Left colon (tissue), 2 donors: ENCODE results near the gene RAMP1. TPM values are rescaled to one million over a fixed set of nuclear protein-coding genes. Genes with fewer than 3 reads are reported as not detected.
"Not testable (repeated sequence)": the region's sequence is repeated elsewhere in the genome, so short reads cannot be mapped to it uniquely, and the experiment has no call there.

Source experiments
- ATAC-seq: fragments of 200-7000 bp; cut with Tn5 transposase; one replicate; pipeline ENCODE4 v1.9.1; 2020; ENCODE audit warnings: mild to moderate bottlenecking, moderate library complexity
- DNase-seq, 2 donors: peaks; one replicate each; pipeline ENCODE4 v3.0.0-alpha.2; 2020
- intact Hi-C, 2 donors: fragments of 100-400 bp; cut with DNase I in 1 of 2; cut with micrococcal nuclease in 1 of 2; formaldehyde crosslinking; loops; one replicate each; pipeline versions ENCODE4 v1.11.2 to v1.14.0; 2022; cut with DNase I, micrococcal nuclease
- long read RNA-seq: library from polyadenylated mRNA; unstranded; transcript quantifications from one replicate; pipeline ENCODE4 v2.0.0, GENCODE V29; 2021
- total RNA-seq, 2 donors: library from RNA; stranded (reverse); fragmentation: NEBNext Ultra II Directional; extraction: Animal tissue kit (Norgen Biotek cat#: 25700); gene quantifications; one replicate each; pipeline ENCODE4 v1.2.1, GENCODE V29; 2021
- donor health status: DM: no; HTN: no; CAD: no.
- donor health status: DM: yes; HTN: yes; CAD: no.

Gene RAMP1
- 10 to 100 TPM in 1 of 2 donors, 1 to 10 TPM in 1; 1.8 to 24.8 TPM for total RNA-seq
- long read RNA-seq, result 0 reads

- intact Hi-C loops, result loop anchor here in 1 of 2 donors (10.0 kb wide), 1 partner anchor 405 kb away; no protein-coding TSS in a partner anchor
- ATAC-seq (peak; percentile 28), DNase-seq (peak in 1 of 2 donors; percentile 30)
Measured at GRCh38 chr2:237859533-237860272, at the start of gene RAMP1. Gene RAMP1, plus strand, starts transcription at chr2:237859623. Its CDS starts 53 bp downstream, at chr2:237859676.

DNA sequence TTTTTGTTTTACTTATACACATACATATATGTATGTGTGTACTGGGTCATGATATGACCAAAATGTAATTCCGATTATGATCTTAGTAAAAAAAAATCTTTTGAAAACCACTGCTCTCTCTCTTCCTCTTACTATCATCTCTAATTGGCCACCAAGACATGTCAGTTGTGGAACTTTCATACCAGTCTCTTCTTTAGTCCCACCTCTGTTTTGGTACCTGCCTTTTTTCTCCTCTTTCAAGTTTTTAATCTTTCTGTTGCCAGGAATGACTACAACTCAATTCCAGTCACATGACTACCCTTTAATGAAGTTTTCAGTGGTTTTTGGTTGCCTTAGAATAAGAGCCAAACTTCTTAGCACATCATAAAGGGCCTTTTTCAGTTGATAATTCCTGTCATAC is 43.8 kb upstream of the RAMP1 start:
- intact Hi-C loops, result no loop called here
- DNase-seq, result no peak
- ATAC-seq, result no peak

GRCh38 chr2:237816531-237816930 is 42.9 kb upstream of the RAMP1 start:
- intact Hi-C loops, result no loop called here
- ATAC-seq, result no peak

GRCh38 chr2:237818066-237818473 is 41.4 kb upstream of the RAMP1 start:
- intact Hi-C loops, result no loop called here
- ATAC-seq, result no peak
- DNase-seq, result no peak

More at GRCh38 chr2:237816531-237816930, 42.9 kb upstream of the RAMP1 start:
- no peak for DNase-seq

- no peak for ATAC-seq
- intact Hi-C loops, result no loop called here
Measured at GRCh38 chr2:237819231-237819630, 40.2 kb upstream of the RAMP1 start.

GRCh38 chr2:237820421-237820820 is 39.0 kb upstream of the RAMP1 start:
- intact Hi-C loops, result no loop called here
- ATAC-seq (no peak), DNase-seq (no peak)

More at GRCh38 chr2:237819231-237819630, 40.2 kb upstream of the RAMP1 start:
- DNase-seq, result no peak

- intact Hi-C loops, result no loop called here
- ATAC-seq (no peak), DNase-seq (no peak)
Measured at GRCh38 chr2:237823544-237823943, 35.9 kb upstream of the RAMP1 start.

- no peak for DNase-seq
- intact Hi-C loops, result no loop called here
- ATAC-seq, result no peak
Measured at GRCh38 chr2:237824085-237824484, 35.3 kb upstream of the RAMP1 start.

DNA sequence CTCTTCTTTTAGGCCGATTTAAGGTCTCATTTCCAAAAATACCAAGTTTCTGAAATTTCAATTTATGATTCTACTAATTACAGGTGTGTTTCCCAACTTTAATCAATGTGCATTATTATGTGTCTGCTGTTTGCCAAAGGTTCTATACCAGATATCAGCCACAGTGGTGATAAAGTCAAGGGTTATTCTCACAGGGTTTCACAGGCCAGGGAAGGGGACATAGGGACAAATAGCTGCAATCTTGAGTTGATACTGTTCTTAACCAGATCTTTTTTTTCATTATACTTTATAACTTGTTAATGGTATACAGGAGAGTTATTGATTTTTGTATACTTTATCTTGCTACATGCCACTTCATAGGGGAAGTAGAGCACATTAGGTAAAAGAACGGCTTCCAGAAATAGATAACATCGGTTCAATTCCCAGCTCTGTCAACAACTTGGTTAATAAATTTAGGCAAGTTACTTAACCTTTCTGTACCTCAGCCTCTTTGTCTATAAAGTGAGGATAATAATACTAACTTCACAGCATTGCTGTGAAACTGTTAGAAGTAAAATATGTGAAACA is 31.9 kb upstream of the RAMP1 start:
- no peak for ATAC-seq
- no peak for DNase-seq
- intact Hi-C loops, result no loop called here

GRCh38 chr2:237830522-237830921 is 28.9 kb upstream of the RAMP1 start:
- DNase-seq (no peak), ATAC-seq (no peak)
- intact Hi-C loops, result no loop called here

- no peak for ATAC-seq
- intact Hi-C loops, result no loop called here
- DNase-seq, result no peak
Measured at GRCh38 chr2:237833546-237833945, 25.9 kb upstream of the RAMP1 start.

GRCh38 chr2:237835372-237835771 is 24.1 kb upstream of the RAMP1 start:
- ATAC-seq (no peak), DNase-seq (no peak)
- intact Hi-C loops, result no loop called here

DNA sequence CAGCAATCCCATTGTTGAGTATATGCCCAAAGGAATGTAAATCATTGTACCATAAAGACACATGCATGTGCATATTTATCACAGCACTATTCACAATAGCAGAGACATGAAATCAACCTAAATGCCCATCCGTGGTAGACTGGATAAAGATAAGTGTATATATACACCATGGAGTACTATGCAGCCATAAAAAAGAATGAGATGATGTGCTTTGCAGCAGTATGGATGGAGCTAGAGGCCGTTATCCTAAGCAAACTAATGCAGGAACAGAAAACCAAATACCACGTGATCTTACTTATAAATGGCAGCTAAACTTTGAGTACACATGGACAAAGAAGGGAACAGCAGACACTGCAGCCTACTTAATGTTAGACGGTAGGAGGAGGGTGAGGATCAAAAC is 18.4 kb upstream of the RAMP1 start:
- intact Hi-C loops, result no loop called here
- no peak for ATAC-seq
- DNase-seq, result no peak

DNA sequence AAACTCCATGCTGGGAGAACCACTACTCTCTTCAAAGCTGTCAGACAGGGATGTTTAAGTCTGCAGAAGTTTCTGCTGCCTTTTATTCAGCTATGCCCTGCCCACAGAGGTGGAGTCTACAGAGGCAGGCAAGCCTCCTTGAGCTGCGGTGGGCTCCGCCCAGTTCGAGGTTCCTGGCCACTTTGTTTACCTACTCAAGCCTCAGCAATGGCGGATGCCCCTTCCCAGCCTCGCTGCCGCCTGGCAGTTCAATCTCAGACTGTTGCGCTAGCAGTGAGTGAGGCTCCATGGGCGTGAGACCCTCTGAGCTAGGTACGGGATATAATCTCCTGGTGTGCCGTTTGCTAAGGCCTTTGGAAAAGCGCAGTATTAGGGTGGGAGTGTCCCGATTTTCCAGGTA is 10.5 kb upstream of the RAMP1 start:
- DNase-seq, intact Hi-C loops, ATAC-seq: not testable (repeated sequence)

DNA sequence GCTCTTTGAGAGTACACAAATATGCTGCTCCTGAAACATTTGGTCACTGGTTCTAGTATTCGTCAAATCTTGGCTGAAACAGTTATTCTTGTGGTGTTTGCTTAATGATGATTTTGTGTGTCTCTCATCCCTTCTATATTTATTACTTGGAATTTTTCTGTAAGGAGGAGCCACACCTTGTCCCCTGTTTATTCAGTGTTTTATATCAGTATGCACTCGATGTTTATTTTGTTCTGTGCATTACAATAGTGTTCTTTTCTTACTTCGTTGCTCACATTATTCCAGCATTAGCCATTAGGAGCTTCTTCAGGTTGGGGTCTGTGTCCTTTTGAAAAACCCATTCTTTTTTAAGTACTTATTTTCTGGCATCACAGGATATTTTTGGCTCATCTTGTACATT is 5.1 kb upstream of the RAMP1 start:
- DNase-seq (no peak), ATAC-seq (no peak)
- intact Hi-C loops, result loop anchor here in 1 of 2 donors (10.0 kb wide), 1 partner anchor 411 kb away; no protein-coding TSS in a partner anchor

GRCh38 chr2:237857791-237858190 is 1.6 kb upstream of the RAMP1 start:
- DNase-seq (no peak), ATAC-seq (no peak)
- intact Hi-C loops, result loop anchor here in 1 of 2 donors (10.0 kb wide), 1 partner anchor 407 kb away; no protein-coding TSS in a partner anchor

- ATAC-seq, result peak; percentile 82
- intact Hi-C loops, result loop anchor here in 1 of 2 donors (10.0 kb wide), 1 partner anchor 406 kb away; no protein-coding TSS in a partner anchor
- peak; percentile 69 for DNase-seq
Measured at GRCh38 chr2:237858294-237859081, 935 bp upstream of the RAMP1 start.

GRCh38 chr2:237859082-237859433 is 365 bp upstream of the RAMP1 start:
- ATAC-seq (peak; percentile 25), DNase-seq (no peak)
- intact Hi-C loops, result loop anchor here in 1 of 2 donors (10.0 kb wide), 1 partner anchor 406 kb away; no protein-coding TSS in a partner anchor

- DNase-seq, result no peak
- peak; percentile 15 for ATAC-seq
- intact Hi-C loops, result no loop called here
Measured at GRCh38 chr2:237860273-237860935, 981 bp downstream of the RAMP1 start.
